GM19043 (cell line): ENCODE data around the gene NAV1.
"Not testable (repeated sequence)": the region's sequence is repeated elsewhere in the genome, so short reads cannot be mapped to it uniquely, and the experiment has no call there.

Experiments
- ATAC-seq: cut with Tn5 transposase; IDR thresholded peaks from one replicate; pipeline ENCODE4 v1.9.1; 2021; ENCODE audit warnings: low read depth; ENCODE audit not compliant: unreplicated experiment

NAV1 gene

GRCh38 chr1:201504179-201504631 is 34.7 kb upstream of the NAV1 start:
- ATAC-seq, result no peak

GRCh38 chr1:201504799-201505502 is 34.0 kb upstream of the NAV1 start:
- ATAC-seq, result no peak

GRCh38 chr1:201505503-201505890 is 33.4 kb upstream of the NAV1 start:
- ATAC-seq, result no peak

GRCh38 chr1:201506092-201506491 is 32.8 kb upstream of the NAV1 start:
- ATAC-seq, result no peak

GRCh38 chr1:201506557-201507359 is 32.2 kb upstream of the NAV1 start, which contains the start of gene CSRP1:
TSS of gene CSRP1 (minus strand) at chr1:201507123. CDS start at chr1:201496303, 10,820 bp downstream.
- peak; percentile 93 for ATAC-seq

- peak; percentile 11 for ATAC-seq
These were observed 31.6 kb upstream of the NAV1 start for GRCh38 chr1:201507360-201507675.

GRCh38 chr1:201508809-201509208 is 30.1 kb upstream of the NAV1 start:
- ATAC-seq, result no peak

GRCh38 chr1:201509601-201510374 is 29.1 kb upstream of the NAV1 start:
- ATAC-seq, result no peak

- no peak for ATAC-seq
These were observed 28.2 kb upstream of the NAV1 start for GRCh38 chr1:201510734-201511133.

GRCh38 chr1:201511396-201511940 is 27.5 kb upstream of the NAV1 start:
- ATAC-seq, result no peak

GRCh38 chr1:201511941-201512539 is 26.9 kb upstream of the NAV1 start:
- no peak for ATAC-seq

- ATAC-seq, result no peak
These were observed 25.3 kb upstream of the NAV1 start for GRCh38 chr1:201513498-201514243.

- ATAC-seq, result no peak
These were observed 24.5 kb upstream of the NAV1 start for GRCh38 chr1:201514466-201514865.

GRCh38 chr1:201515062-201515750 is 23.7 kb upstream of the NAV1 start:
- ATAC-seq, result no peak

GRCh38 chr1:201515895-201516294 is 23.0 kb upstream of the NAV1 start:
- ATAC-seq, result no peak

GRCh38 chr1:201516511-201517127 is 22.3 kb upstream of the NAV1 start:
- ATAC-seq, result no peak

GRCh38 chr1:201517631-201518030 is 21.3 kb upstream of the NAV1 start:
- no peak for ATAC-seq

- ATAC-seq, result no peak
These were observed 20.9 kb upstream of the NAV1 start for GRCh38 chr1:201518071-201518470.

- ATAC-seq, result not testable (repeated sequence)
These were observed 18.8 kb upstream of the NAV1 start for GRCh38 chr1:201520046-201520575.
